ENCODE measurements around the gene IQCK.

- TF ChIP-seq CTCF (tag by site-specific recombination; IDR thresholded peaks at IDR 0.05), result no peak
- no peak for TF ChIP-seq ZNF830 (tag by site-specific recombination; IDR thresholded peaks at IDR 0.05; ENCODE audit: low read depth)
- TF ChIP-seq ZBTB11 (tag by site-specific recombination; conservative IDR thresholded peaks at IDR 0.05; ENCODE audit: low read depth), result no peak
- TF ChIP-seq ZNF174 (tag by site-specific recombination; IDR thresholded peaks at IDR 0.05), result no peak
- no peak for TF ChIP-seq TCF7L2 (IDR thresholded peaks at IDR 0.05; ENCODE audit: borderline replicate concordance, low read depth, low read length)
- TF ChIP-seq ZNF394 (tag by site-specific recombination; IDR thresholded peaks at IDR 0.05; ENCODE audit: borderline replicate concordance), result no peak
- no peak for TF ChIP-seq ZNF239 (tag by site-specific recombination; IDR thresholded peaks at IDR 0.05)
These were observed 87.5 kb downstream of the IQCK start for GRCh38 chr16:19805459-19806162.

All from HEK293 (cell line).